GM18511 (cell line): ENCODE measurements around the gene SLFNL1.

ENCODE experiments used
- ATAC-seq: cut with Tn5 transposase; IDR thresholded peaks from one replicate; pipeline ENCODE4 v1.9.1; 2021; ENCODE audit warnings: mild to moderate bottlenecking, moderate library complexity; ENCODE audit not compliant: unreplicated experiment

The SLFNL1 gene

DNA sequence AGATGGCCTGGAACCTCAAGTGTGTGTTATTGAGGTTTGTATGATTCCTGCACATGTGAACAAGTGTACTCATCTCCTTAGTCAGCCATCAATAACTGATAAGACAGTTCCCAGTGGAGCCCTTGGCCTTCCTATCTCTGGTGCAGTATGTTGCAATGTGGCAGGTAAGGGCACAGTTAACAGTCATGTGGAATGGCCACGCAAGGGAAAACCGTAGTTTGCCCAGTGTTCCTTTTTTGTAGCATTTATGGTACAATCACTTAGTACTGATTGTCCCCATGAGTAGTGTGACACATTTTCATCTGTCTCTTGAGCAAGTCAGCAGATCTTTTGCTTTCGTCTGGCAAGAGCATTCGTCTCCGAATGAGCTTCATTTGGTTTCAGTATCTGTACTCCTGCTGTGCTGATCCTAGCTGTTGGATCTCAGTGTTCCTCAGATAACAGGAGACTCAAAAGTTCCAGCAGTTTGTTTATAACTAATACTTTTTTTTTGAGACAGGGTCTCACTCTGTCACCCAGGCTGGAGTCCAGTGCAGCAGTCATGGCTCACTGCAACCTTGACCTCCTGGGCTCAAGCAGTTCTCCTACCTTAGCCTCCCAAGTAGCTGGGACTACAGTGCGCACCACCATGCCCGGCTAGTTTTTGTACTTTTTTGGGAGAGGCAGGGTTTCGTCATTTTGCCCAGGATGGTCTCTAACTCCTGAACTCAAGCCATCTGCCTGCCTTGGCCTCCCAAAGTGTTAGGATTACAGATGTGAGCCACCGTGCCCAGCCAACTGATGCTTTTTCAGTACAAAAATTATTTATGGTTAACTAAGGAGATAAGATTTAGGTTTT is 33.9 kb downstream of the SLFNL1 start:
- ATAC-seq, result no peak

GRCh38 chr1:40986956-40987355 is 34.6 kb downstream of the SLFNL1 start:
- ATAC-seq, result no peak

DNA sequence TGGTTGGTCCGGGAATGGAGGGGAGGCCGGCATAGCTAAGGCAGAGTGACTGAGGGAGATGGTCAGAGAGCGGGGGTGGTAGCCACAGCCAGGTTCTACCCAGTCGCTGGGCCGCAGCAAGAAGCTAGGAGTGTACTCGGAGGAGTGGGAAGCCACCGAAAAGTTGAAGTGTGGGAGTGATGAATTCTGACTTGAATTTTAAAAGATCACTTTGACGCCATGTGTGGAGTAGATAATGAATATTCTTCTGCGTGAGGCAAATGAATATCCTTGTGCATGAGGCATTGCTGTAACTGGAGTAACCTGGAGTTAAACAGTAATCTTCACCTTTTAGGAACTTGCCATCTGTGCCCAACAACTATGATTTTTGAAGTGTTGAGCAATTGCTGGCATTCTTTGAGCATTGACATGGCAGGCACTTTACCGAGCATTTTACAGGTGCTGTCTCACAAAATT is 35.2 kb downstream of the SLFNL1 start:
- no peak for ATAC-seq

DNA sequence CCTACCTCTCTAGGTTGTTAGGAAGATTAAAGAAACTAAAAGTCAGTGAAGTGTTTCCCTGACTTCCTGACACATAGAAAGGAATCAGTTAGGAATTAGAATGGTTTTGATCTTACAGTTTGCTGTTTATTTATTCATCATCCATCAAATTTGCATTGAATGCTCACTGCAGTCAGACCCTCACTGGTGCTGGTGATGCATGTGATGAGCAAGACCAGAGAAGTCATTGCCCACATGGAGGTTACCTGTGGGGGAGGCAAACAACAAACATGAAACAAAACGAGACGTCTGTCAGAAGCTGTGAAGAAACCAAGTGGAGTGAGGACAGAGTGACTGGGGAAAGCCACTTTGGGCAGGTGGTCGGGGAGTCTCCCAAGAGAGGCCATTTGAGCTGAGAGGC is 35.6 kb downstream of the SLFNL1 start:
- ATAC-seq, result no peak

- no peak for ATAC-seq
Observed at GRCh38 chr1:40985161-40985560, 36.4 kb downstream of the SLFNL1 start.

DNA sequence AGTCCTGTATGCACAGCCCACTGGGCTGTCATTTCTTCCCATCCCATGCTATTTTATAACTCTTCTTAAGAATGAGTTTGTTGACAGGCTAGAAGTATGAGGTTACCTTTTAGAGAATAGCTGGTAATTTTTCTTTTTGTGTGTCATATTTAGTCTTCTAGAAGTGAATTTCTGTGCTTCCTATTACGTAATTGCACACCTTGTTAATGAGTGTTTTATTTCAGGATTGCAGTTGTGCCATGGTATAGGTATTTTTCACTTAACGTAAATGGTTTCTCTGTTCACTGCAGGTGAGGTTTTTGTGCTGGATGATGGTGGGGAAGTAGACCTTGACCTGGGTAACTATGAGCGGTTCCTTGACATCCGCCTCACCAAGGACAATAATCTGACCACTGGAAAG is 37.0 kb downstream of the SLFNL1 start:
- no peak for ATAC-seq

DNA sequence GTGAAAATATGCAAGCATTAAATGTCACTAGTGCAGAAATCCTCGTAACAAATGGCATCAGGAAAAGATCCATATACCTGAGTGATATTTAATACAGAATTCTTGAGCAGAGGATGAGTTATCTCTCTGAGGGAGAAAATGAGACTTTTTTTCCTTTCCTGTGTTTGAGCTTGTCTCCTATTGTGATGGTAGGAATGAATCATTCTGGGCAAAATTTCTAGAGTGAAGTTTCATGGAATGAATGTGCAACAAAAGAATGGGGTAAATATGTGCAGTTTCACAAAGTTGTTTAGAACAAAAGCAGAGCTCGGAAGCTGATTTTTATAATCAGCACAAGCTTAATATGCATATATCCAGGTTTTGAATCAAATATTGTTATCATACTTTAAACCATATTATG is 37.5 kb downstream of the SLFNL1 start:
- ATAC-seq, result no peak

DNA sequence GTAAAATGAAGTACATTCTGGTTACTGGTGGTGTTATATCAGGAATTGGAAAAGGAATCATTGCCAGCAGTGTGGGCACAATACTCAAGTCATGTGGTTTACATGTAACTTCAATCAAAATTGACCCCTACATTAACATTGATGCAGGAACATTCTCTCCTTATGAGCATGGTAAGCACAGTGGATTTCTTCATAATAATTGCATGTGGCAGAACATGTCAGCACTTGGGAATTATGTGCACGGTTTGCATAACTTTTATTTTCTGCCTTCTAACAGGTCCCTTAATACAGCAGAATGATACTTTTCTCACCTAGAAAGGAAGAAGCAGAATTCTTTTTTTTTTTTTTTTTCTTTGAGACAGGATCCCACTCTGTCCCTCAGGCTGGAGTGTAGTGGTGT is 38.2 kb downstream of the SLFNL1 start:
- ATAC-seq, result no peak

DNA sequence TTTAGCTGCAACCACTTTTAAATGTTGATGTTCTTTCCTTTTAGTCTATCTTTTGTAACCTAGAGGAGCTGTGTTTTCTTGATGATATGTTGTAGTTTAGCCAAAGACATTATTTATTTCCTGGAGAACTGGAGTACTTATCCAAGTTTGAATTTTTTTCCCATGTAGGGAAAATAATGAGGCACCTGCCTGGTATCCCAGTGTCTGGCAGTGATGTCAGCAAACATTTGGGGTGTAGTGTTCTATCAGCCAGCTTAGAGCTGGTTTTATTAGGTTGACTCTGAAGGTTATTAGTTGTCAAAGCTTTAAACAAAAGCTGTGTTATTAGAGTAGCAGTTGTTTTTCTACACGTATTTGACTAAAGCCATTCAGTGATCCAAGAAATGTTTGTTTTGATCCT is 38.8 kb downstream of the SLFNL1 start:
- no peak for ATAC-seq

DNA sequence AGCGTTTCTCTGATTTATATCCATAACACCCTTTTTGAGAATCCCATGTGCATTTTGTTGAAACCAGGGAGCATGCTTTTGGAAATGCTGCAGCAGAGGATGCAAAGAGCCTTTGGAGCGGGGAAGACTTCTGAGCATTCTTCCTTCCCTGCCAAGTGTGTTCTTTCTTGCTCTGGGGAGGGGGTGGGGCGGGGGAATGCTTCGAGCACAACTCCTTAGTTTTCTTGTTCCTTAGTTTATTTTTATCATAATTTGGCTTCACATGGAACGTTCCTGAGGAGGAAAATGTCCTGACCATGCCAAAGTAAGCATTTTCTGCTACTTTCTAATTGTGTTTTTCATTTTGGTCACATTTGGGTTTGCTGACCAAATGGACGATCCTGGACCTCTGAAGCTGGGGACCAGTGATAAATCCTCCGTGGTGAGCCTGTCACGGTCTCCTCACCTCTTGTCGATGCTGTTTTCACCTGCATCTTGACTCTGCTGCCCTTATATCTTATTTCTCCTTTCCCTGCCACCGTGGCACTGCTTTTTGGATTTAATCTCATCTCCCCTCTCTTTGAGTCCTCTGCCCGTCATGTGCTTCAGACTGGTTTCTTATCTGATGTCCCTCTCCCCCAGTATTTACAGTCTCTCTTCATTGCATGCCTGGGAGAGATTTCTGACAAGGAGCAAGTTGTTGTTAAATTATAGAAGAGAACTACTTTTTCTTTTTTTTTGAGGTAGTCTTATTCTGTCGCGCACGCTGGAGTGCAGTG is 39.7 kb downstream of the SLFNL1 start:
- ATAC-seq, result no peak

DNA sequence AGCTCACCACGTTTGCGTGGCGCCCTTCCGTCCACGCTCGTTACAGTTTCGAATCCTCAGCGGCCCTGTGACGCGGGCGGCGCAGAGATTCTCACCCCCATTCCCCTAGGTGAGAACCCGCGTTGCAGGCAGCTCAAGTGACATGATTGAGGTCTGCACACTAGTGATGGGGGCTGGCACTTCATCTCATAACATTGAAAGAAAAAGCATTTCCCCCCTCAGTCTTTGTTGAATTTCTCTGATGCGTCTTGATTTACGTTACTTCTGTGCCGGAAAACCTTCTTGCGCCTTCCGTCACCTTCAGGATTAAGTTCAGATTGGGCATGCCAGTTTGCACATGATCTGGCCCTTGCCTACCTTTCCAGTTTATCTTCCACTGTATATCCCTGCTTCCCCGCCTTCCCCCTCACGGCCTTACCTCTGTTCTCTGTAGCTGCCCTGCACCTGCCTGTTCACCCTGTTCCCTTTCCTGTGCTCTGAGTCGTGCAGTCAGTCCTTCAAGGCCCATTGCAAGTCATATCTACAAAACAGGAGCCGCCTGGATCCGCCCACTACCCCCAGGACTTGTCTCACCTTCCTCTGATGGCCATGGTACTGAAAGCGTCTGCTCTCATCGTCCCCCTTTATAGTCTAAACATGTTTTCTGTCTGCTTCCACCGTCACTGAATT is 40.9 kb downstream of the SLFNL1 start:
- ATAC-seq, result peak; percentile 18

DNA sequence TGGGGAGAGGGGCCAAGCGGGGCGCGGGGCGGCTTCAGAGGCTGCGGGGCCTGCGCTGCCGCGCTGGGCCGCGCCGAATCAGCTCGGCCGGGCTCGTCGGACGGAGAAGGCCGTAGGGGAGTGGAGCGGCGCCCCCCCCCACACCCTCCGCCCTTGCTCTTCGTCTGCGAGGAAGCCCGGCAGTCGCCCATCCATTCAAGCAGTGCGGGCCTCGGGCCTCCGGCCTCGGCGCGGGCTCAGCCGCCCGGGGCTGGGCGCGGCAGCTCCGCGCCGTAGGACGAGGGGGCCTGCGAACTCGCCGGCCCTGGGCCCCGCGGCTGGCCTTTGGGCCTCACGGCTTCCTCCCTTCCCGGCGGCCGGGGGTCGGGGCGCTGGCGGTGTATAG is 41.5 kb downstream of the SLFNL1 start:
- ATAC-seq, result peak; percentile 34

- ATAC-seq, result peak; percentile 86
Observed at GRCh38 chr1:40979241-40980067, 42.1 kb downstream of the SLFNL1 start, which contains the start of gene CTPS1. Gene CTPS1 (plus strand): TSS chr1:40979696. CDS start chr1:40983291, 3,595 bp downstream.

DNA sequence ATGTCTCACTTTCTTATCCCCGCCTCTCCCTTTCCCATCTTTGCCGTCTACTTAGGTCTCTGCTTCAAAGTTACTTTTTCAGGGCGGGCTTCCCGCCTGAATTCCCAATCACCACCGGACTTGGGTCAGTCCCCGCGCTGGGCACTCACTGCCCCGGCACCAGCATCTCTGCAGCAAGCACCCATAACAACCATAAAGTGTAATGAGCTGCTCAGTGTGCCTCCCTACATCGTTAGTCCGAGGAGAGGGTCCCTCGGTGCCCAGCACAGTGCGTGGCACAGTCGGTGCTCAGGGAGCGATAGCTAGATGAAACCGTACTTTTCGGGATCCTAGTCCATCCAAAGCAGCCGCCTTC is 42.7 kb downstream of the SLFNL1 start:
- no peak for ATAC-seq

- ATAC-seq, result no peak
Observed at GRCh38 chr1:40977716-40978115, 43.8 kb downstream of the SLFNL1 start.

GRCh38 chr1:40976952-40977690 is 44.4 kb downstream of the SLFNL1 start:
- no peak for ATAC-seq

DNA sequence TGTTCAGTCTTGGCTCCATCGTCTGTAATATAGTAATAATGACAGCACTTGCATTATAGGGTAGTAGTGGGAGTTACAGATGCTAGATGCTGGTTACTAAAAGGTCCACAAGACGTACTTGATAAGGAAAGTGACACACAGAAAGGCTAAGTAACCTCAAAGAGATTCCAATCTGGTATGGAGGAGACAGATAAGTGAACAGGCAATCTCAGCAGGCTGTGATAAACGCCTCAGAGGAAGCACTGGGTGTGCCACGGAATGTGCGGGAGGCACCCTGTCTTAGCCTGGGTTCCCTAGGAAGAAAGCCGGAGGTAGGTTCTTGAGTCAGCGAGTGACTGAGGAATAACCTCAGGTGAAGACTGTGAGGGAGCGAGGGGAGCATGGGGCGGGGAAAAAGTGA is 46.6 kb downstream of the SLFNL1 start:
- ATAC-seq, result no peak

- no peak for ATAC-seq
Observed at GRCh38 chr1:40973912-40974311, 47.6 kb downstream of the SLFNL1 start.

- ATAC-seq, result no peak
Observed at GRCh38 chr1:40971966-40972365, 49.6 kb downstream of the SLFNL1 start.

- no peak for ATAC-seq
Observed at GRCh38 chr1:40969445-40969844, 52.1 kb downstream of the SLFNL1 start.
